GM12878 (cell line): ENCODE data around the gene PTPRU. TPM values are rescaled to one million over a fixed set of nuclear protein-coding genes. Genes with fewer than 3 reads are reported as not detected.

Experiments used
- ATAC-seq: fragments of 200-7000 bp; cut with Tn5 transposase; 3 replicates; pipeline ENCODE4 v1.9.1; 2020; ENCODE audit warnings: mild to moderate bottlenecking, moderate library complexity
- BruUV-seq: library from RNA; stranded (reverse); fragments of 400-500 nt; replicated peaks from 2 replicates; lab custom pipeline; 2021; lab: Mats Ljungman, UMichigan
- CTCF ChIA-PET: fragments of 300-600 bp; sonication (Branson Sonifier 250); formaldehyde crosslinking; extraction: SDS; loops from one replicate; lab custom pipeline; 2021; ENCODE audit warnings: inconsistent platforms; lab: Yijun Ruan, JAX
- POLR2A ChIA-PET: fragments of 350-600 bp; formaldehyde crosslinking; extraction: SDS; loops from one replicate; lab custom pipeline; 2021; ENCODE audit warnings: inconsistent platforms; lab: Charles Lee
- RAD21 ChIA-PET: fragments of 300-600 bp; sonication (Branson Sonifier 250); formaldehyde crosslinking; loops from one replicate; lab custom pipeline; 2023; ENCODE audit warnings: antibody characterized with exemption; ENCODE audit not compliant: unreplicated experiment; lab: Charles Lee
- SMC1A ChIA-PET: fragments of 300-600 bp; sonication (Branson Sonifier 250); formaldehyde crosslinking; loops from one replicate; lab custom pipeline; 2023; ENCODE audit not compliant: unreplicated experiment, uncharacterized antibody; lab: Charles Lee
- DNase-seq: peaks from one replicate; pipeline ENCODE4 v3.0.0-alpha.2; 2011; ENCODE audit warnings: low read depth, low spot score
- FAIRE-seq: peaks from 3 replicates; lab custom pipeline; 2011; peaks lifted over from hg19 to GRCh38; lab: Jason Lieb, UNC
- H2AFZ ChIP-seq: 2 replicates; pipeline ENCODE4 v1.6.0; 2011; ENCODE audit warnings: low read depth, low read length, control low read depth; ENCODE audit not compliant: control insufficient read depth
- H3K27ac ChIP-seq: 2 replicates; pipeline ENCODE4 v1.5.1; 2011; ENCODE audit warnings: control low read depth; ENCODE audit not compliant: control insufficient read depth, insufficient read depth
- H3K27me3 ChIP-seq, 2 experiments: replicated peaks in 1 of 2; 2 replicates each; pipeline versions ENCODE4 v1.6.0 to v1.6.1; 2011; ENCODE audit warnings: low read length in 1 of 2; ENCODE audit not compliant: control insufficient read depth in 2 of 2, insufficient read depth in 2 of 2
- H3K36me3 ChIP-seq, 2 experiments: 2 replicates each; pipeline ENCODE4 v1.5.1; 2011; ENCODE audit warnings: low read length in 1 of 2; ENCODE audit not compliant: control insufficient read depth in 2 of 2, insufficient read depth in 2 of 2
- H3K4me1 ChIP-seq: 2 replicates; pipeline ENCODE4 v1.6.1; 2011; ENCODE audit warnings: mild to moderate bottlenecking, low read length, moderate library complexity, mixed read lengths; ENCODE audit not compliant: control insufficient read depth, insufficient read depth
- H3K4me2 ChIP-seq: 2 replicates; pipeline ENCODE4 v1.6.0; 2011; ENCODE audit warnings: control low read depth; ENCODE audit not compliant: control insufficient read depth, insufficient read depth
- H3K4me3 ChIP-seq: fragments of 200-600 bp; sonication (generic); 2 replicates; pipeline ENCODE4 v1.5.1; 2016
- H3K79me2 ChIP-seq: 2 replicates; pipeline ENCODE4 v1.6.0; 2011; ENCODE audit warnings: low read length; ENCODE audit not compliant: control insufficient read depth, insufficient read depth
- H3K9ac ChIP-seq: 2 replicates; pipeline ENCODE4 v1.8.0; 2011; ENCODE audit warnings: low read length, control low read depth, mixed read lengths; ENCODE audit not compliant: control insufficient read depth, insufficient read depth
- H3K9me3 ChIP-seq: replicated peaks from 3 replicates; pipeline ENCODE4 v1.5.1; 2011; ENCODE audit warnings: mild to moderate bottlenecking, low read length; ENCODE audit not compliant: control insufficient read depth, insufficient read depth
- H4K20me1 ChIP-seq: 2 replicates; pipeline ENCODE4 v1.6.0; 2011; ENCODE audit not compliant: control insufficient read depth, insufficient read depth
- ATF3 ChIP-seq: IDR thresholded peaks from 2 replicates; pipeline ENCODE4 v1.6.1; 2011; ENCODE audit warnings: low read depth, mild to moderate bottlenecking, low read length, moderate library complexity, borderline replicate concordance; ENCODE audit errors: extremely low read depth
- BMI1 ChIP-seq: fragments of 450-650 bp; IDR thresholded peaks from 2 replicates; pipeline ENCODE4 v1.6.1; 2016; ENCODE audit warnings: mild to moderate bottlenecking, moderate library complexity, borderline replicate concordance
- EED ChIP-seq: sonication (generic); IDR thresholded peaks from 2 replicates; pipeline ENCODE4 v1.6.1; 2016; ENCODE audit warnings: antibody characterized with exemption, low read depth
- GATAD2B ChIP-seq: fragments of 450-650 bp; conservative IDR thresholded peaks from 2 replicates; pipeline ENCODE4 v1.6.1; 2017; ENCODE audit warnings: low read depth, mild to moderate bottlenecking, moderate library complexity
- HSF1 ChIP-seq: fragments of 150-350 bp; IDR thresholded peaks from 2 replicates; pipeline ENCODE4 v1.6.1; 2014; ENCODE audit warnings: mild to moderate bottlenecking, low read depth, low read length
- MEF2A ChIP-seq: IDR thresholded peaks from 2 replicates; pipeline ENCODE4 v1.6.1; 2011; ENCODE audit warnings: low read depth, mild to moderate bottlenecking, low read length, moderate library complexity; ENCODE audit not compliant: insufficient read depth
- POU2F2 ChIP-seq: IDR thresholded peaks from 3 replicates; pipeline ENCODE4 v1.6.1; 2011; ENCODE audit warnings: low read depth, mild to moderate bottlenecking, low read length, borderline replicate concordance
- RCOR1 ChIP-seq: conservative IDR thresholded peaks from 2 replicates; pipeline ENCODE4 v1.6.1; 2012; ENCODE audit warnings: low read depth, low read length, improper control_type of control experiment
- RELA ChIP-seq: fragments of 450-650 bp; IDR thresholded peaks from 2 replicates; pipeline ENCODE4 v1.8.0; 2014; ENCODE audit warnings: borderline replicate concordance; ENCODE audit not compliant: partially characterized antibody
- SIN3A ChIP-seq: IDR thresholded peaks from 2 replicates; pipeline ENCODE4 v1.6.1; 2012; ENCODE audit warnings: low read depth, low read length, improper control_type of control experiment
- SMC3 ChIP-seq: IDR thresholded peaks from 2 replicates; pipeline ENCODE4 v1.6.1; 2011; ENCODE audit warnings: low read length, improper control_type of control experiment, borderline replicate concordance
- SREBF1 ChIP-seq: IDR thresholded peaks from 2 replicates; pipeline ENCODE4 v1.6.1; 2012; ENCODE audit warnings: mild to moderate bottlenecking, low read length
- SREBF2 ChIP-seq: IDR thresholded peaks from 2 replicates; pipeline ENCODE4 v1.6.1; 2012; ENCODE audit warnings: mild to moderate bottlenecking, low read length
- STAT1 ChIP-seq: fragments of 450-650 bp; conservative IDR thresholded peaks from 2 replicates; pipeline ENCODE4 v1.6.1; 2014; ENCODE audit warnings: antibody characterized with exemption, mild to moderate bottlenecking
- ZNF274 ChIP-seq: IDR thresholded peaks from one replicate; pipeline ENCODE4 v1.8.0; 2011; ENCODE audit not compliant: insufficient read length, insufficient read depth
- WGBS: methylation state at CpG from one replicate; pipeline ENCODE4 v1.1.6; 2016; ENCODE audit warnings: low lambda C conversion rate; ENCODE audit not compliant: insufficient replicate concordance, insufficient coverage; ENCODE audit errors: missing lambda C conversion rate; 5-methylcytosine and 5-hydroxymethylcytosine counted together
- in situ Hi-C: fragments of 300-500 bp; cut with MboI; formaldehyde crosslinking; loops from 9 replicates; pipeline ENCODE4 v1.14.3; 2018; ENCODE audit warnings: mixed read lengths
- intact Hi-C: fragments of 100-400 bp; cut with micrococcal nuclease; formaldehyde crosslinking; loops from one replicate; pipeline ENCODE4 v1.14.2; 2022; ENCODE audit not compliant: unreplicated experiment
- polyA plus RNA-seq, 11 experiments: library from polyadenylated mRNA; depleted of rRNA in 4 of 11; unstranded in 6 of 11; stranded (reverse) in 5 of 11; fragments of >200 nt; fragmentation: Nextera tagmentation in 4 of 11; fragmentation: Illumina TruSeq in 1 of 11; extraction: Ambion mirVana in 4 of 11; extraction: Trizol in 1 of 11; gene quantifications; 1 replicate in 1 of 11; 2 replicates in 10 of 11; pipeline versions ENCODE4 v1.2.1 to v1.2.3, GENCODE V29; 2011 to 2016; ENCODE audit warnings: inconsistent platforms in 2 of 11, missing spikeins in 2 of 11, low read depth in 1 of 11
- total RNA-seq, 4 experiments: library from RNA; depleted of rRNA in 3 of 4; stranded (reverse); fragments of >200 nt in 3 of 4; fragmentation: Illumina TruSeq in 1 of 4; extraction: Trizol in 1 of 4; gene quantifications; 2 replicates each; pipeline versions ENCODE4 v1.2.1 to v1.2.3, GENCODE V29; 2013 to 2021
- TF ChIP-seq, protein P1 (sequence below): fragments of 150-350 bp; IDR thresholded peaks from 2 replicates; pipeline ENCODE4 v1.6.1; 2016; ENCODE audit warnings: low read depth, low read length
- TF ChIP-seq, protein P2 (sequence below): fragments of 450-650 bp; formaldehyde crosslinking; IDR thresholded peaks from 2 replicates; pipeline ENCODE4 v1.4.0; 2020; ENCODE audit warnings: mild to moderate bottlenecking, moderate library complexity

PTPRU gene
- total and polyA plus RNA-seq, 10 of the 15 experiments (the other 5 are each of a cell fraction or from before 2014, with no cell fraction given) = 0.04 to 2.5 (median 0.73) TPM

GRCh38 chr1:29223521-29223920 lies 12.8 kb upstream of the PTPRU start:
- ChIA-PET POLR2A (no interaction called here), RAD21 (no interaction called here), SMC1A (no interaction called here), CTCF (no interaction called here)
- Histone ChIP-seq H2AFZ (no peak overlapping the region), H3K4me2 (no peak overlapping the region), H3K9me3 (no peaks in the 10 kb centered on the region), H4K20me1 (no peaks in the 10 kb centered on the region), H3K27me3 (no peaks in the 10 kb centered on the region), H3K27ac (no peak overlapping the region), H3K9ac (no peak overlapping the region), H3K4me1 (no peaks in the 10 kb centered on the region), H3K36me3 (no peaks in the 10 kb centered on the region), H3K4me3 (no peak overlapping the region), H3K79me2 (no peaks in the 10 kb centered on the region)
- BruUV-seq = no TSS peak
- DNase-seq (no peak), FAIRE-seq (no peak), ATAC-seq (no peak)
- in situ Hi-C loops = no loop called here
- 95% methylated on average over 6 of the region's 6 CpGs for WGBS
- intact Hi-C loops = no loop called here
- TF ChIP-seq RCOR1 = no peak
- no peak for TF ChIP-seq BMI1
- TF ChIP-seq EED = no peak
- TF ChIP-seq ATF3 = no peak
- no peak for TF ChIP-seq SMC3
- no peak for TF ChIP-seq SREBF2
- TF ChIP-seq HSF1 = no peak
- TF ChIP-seq, protein P1, sequence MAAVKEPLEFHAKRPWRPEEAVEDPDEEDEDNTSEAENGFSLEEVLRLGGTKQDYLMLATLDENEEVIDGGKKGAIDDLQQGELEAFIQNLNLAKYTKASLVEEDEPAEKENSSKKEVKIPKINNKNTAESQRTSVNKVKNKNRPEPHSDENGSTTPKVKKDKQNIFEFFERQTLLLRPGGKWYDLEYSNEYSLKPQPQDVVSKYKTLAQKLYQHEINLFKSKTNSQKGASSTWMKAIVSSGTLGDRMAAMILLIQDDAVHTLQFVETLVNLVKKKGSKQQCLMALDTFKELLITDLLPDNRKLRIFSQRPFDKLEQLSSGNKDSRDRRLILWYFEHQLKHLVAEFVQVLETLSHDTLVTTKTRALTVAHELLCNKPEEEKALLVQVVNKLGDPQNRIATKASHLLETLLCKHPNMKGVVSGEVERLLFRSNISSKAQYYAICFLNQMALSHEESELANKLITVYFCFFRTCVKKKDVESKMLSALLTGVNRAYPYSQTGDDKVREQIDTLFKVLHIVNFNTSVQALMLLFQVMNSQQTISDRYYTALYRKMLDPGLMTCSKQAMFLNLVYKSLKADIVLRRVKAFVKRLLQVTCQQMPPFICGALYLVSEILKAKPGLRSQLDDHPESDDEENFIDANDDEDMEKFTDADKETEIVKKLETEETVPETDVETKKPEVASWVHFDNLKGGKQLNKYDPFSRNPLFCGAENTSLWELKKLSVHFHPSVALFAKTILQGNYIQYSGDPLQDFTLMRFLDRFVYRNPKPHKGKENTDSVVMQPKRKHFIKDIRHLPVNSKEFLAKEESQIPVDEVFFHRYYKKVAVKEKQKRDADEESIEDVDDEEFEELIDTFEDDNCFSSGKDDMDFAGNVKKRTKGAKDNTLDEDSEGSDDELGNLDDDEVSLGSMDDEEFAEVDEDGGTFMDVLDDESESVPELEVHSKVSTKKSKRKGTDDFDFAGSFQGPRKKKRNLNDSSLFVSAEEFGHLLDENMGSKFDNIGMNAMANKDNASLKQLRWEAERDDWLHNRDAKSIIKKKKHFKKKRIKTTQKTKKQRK = no peak
- no peak for TF ChIP-seq SREBF1
- no peak for TF ChIP-seq MEF2A
- TF ChIP-seq, protein P2, sequence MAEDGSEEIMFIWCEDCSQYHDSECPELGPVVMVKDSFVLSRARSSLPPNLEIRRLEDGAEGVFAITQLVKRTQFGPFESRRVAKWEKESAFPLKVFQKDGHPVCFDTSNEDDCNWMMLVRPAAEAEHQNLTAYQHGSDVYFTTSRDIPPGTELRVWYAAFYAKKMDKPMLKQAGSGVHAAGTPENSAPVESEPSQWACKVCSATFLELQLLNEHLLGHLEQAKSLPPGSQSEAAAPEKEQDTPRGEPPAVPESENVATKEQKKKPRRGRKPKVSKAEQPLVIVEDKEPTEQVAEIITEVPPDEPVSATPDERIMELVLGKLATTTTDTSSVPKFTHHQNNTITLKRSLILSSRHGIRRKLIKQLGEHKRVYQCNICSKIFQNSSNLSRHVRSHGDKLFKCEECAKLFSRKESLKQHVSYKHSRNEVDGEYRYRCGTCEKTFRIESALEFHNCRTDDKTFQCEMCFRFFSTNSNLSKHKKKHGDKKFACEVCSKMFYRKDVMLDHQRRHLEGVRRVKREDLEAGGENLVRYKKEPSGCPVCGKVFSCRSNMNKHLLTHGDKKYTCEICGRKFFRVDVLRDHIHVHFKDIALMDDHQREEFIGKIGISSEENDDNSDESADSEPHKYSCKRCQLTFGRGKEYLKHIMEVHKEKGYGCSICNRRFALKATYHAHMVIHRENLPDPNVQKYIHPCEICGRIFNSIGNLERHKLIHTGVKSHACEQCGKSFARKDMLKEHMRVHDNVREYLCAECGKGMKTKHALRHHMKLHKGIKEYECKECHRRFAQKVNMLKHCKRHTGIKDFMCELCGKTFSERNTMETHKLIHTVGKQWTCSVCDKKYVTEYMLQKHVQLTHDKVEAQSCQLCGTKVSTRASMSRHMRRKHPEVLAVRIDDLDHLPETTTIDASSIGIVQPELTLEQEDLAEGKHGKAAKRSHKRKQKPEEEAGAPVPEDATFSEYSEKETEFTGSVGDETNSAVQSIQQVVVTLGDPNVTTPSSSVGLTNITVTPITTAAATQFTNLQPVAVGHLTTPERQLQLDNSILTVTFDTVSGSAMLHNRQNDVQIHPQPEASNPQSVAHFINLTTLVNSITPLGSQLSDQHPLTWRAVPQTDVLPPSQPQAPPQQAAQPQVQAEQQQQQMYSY (CRISPR knock-in tag) = no peak
- TF ChIP-seq STAT1 = no peak
- no peak for TF ChIP-seq GATAD2B
- TF ChIP-seq ZNF274 = no peak
- no peak for TF ChIP-seq POU2F2
- TF ChIP-seq SIN3A = no peak
- TF ChIP-seq RELA = no peak
